GOT3 (cell line): Measurements from ENCODE around the gene CTNNBL1.

ENCODE experiments used
- DNase-seq: peaks from one replicate; lab custom pipeline; 2025; ENCODE audit warnings: mixed read lengths; lab: John Stamatoyannopoulos, UW

CTNNBL1 gene

DNA sequence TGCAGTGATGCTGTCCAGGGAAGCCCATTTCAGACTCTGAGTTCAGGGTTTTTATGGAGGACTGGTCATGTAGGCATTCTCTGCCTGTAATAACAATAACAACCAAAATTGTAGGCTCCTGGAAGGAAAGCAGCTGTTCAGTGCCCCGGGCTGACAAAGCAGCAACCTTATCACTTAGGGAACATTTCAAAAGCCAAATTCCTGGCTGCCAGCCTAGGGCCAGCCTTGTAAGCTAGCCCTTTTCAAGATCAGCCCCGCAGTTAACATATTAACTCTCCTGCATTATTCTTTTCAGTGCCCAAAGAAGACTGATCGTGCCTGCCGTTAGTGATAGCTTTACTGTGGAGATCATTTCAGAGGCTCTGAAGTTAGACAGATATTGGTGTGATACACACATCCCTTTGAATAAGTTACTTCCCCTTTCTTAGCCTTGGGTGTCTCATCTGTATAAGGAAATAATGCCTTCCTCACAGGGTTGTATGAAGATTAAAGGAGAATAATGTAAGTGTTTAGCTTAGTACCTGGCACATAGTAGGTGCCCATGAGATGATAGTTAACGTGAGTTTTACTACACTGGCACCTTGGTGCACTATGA, 44.1 kb downstream of the CTNNBL1 start:
- DNase-seq, result no peak

DNA sequence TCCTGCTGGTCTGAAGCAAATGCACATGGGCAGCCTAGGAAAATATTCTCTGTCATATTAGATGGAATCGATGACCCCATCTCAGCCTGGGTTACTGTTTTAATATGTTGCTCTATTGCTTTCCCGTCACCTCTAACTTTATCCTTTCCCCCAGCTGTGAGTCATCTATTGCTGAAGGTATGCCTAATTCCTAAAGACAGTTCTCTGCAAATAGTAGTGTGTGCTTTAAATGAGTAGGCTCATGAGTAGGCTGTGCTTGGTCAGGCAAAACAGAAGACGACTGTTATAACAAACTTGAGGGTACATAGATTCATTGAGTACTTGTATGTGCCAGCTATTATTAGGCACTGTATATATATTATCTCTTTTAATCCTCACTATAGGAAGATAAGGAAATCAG, 47.2 kb downstream of the CTNNBL1 start:
- DNase-seq, result no peak

DNA sequence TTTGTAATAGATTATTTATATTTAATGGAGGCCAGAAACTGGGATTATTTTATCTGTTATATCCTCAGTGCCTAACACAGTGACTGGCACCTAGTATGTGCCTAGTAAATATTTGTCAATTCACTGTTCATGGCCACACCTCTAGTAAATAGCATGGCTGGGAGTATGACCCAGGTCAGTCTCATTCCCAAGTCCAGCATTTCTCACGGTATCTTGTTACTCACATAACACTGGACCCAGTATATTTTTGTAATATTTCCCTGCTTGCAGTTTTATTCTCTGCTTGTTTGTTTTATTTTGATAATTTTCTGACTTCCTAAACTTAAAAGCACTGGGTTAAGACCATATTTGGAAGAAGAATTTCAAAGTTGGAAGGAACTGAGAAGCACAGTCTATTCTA, 47.7 kb downstream of the CTNNBL1 start:
- no peak for DNase-seq

DNA sequence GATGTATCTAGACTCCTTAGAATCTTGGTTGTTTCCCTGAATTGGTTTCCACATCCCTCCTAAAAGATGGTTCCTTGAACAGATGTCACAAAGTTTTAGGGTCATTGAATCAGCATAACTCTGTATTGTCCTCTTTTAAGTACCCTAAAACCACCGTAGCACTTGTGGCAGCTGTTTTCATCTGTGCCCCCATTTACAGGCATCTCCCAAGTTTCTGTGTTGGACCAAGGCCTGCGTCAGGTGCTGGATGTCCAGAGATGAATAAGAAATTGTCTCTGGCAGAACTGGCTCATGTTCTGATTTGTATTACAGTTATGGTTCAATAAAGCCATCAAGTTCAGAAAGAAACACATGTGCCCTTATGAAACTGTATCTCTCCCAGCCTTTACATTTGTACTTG, 48.3 kb downstream of the CTNNBL1 start:
- DNase-seq, result no peak

DNA sequence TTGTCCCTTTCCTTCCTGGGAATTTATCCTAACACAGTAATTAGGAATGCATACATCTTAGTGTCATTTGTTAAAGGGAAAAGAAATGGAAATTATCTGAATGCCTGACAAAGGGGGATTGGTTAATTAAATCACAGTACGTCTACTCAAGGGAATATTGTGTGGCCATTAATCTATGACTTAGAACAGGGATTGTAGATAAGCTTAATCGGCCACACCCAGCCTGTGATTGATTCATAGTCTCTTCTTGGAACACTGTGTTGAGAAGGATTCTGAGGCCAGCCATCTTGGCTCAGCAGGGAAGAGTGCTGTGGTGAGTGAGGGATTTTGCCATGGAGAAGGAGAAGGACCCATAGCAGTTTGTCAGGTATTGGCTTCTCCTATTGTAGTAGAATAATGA, 50.5 kb downstream of the CTNNBL1 start:
- no peak for DNase-seq

DNA sequence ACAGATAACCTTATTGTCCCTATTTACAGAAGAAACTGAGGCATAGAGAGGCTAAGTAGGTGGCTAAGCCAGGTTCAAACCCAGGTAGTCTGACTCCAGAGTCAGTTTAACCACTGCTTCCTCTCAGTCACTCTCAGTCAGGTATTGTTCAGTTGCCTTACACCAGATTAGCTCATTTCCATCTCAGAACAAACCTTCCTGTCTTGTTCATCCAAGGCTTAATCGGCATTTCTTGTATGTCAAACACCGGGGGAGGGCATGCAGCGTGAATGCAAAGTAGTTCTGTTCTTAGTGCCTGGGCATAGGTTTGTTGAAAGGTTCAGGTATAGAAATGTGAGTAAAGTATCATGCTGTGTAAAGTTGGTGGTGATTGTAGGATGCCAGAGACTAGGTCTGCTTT, 51.7 kb downstream of the CTNNBL1 start:
- no peak for DNase-seq

DNA sequence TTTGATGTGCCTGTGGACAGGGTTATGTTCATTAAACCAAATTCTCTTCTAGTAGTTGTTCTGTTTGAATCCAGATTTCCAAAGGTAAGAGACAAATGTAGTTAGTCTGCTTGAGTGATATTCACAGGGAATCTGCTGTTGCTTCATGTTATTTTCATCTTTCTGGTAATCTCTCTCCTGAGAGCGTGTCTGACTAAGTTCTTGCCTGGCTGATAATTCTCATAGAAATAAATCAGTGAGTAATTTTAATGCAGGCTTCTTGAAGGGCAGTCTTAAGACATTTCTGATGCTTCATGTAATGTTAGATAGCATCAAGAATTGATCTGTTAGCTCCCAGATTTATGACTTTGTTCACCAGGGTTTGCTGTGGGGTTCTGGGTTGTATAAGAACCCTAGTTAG, 54.2 kb downstream of the CTNNBL1 start:
- no peak for DNase-seq

DNA sequence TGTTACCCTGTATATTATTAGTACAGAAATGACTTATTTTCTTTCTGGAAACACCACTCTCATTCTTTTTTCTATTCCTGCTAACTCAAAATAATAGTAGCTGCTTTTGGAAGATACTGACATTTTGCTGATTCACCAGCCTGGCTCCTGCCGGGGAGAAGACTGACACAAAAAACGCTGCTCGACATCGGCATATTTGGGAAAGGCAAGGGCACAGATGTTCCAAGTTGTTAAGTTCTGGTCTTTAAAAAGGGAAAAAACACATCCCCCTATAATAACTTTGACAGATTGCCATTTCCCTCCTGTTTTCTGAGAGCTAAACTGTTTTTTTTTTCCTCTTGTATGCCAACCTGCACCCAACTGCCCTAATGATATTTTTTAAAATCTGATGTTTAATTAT, 55.4 kb downstream of the CTNNBL1 start:
- no peak for DNase-seq

DNA sequence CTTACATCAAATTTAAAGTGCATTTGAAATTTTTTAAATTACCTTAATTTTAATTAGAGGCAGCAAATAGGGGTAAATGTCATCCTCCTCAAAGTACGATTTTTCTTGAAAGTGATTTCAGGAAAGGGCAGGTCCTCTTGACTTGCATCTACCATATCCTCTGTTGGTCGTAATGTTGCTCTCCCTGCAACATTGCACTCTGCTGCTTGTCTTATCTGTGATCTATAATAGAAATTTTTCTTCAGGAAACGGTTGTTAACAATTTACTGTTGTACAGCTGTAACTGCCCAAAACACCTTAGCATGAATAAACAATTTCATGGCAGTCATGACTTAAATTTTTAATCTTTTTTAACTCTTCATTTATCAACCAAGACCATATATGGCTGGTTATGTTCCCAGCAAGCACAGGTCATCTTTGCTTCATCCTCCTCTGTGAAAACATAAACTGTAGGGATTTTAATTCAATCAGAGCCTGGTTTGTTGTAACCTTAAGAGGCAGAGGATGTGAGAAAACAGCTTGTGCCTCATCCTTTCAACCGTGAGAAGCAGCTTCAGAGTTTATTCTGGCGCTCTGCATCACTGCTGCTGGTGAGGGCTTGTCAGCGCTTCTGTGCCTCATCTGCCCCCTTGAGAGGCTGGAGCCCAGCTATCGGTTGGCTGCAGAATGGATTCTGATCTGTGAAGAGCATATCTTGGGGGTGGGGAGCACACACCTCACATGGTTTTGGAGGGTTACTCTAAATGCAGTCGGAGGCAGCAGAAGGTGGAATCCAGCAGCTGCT, 56.0 kb downstream of the CTNNBL1 start:
- DNase-seq, result no peak

DNA sequence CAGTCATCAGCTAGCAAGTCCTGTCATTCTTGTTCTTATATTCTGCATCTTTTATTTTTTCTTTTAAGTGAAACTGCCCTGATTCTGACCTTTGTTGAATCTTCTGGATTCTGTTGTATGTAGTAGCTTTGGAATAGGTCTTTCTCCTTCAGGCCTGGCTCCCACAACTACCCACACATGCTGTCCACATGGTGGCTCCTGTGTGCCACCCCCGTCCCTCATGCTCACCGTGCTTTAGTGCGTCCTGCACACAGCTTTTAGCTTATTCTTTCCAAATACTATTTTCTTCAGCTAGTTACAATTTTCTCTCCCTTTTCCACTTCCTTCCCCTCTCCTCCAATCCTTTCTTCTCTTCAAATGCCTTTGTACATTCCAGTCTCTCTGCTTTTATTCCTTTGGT, 61.8 kb downstream of the CTNNBL1 start:
- no peak for DNase-seq

DNA sequence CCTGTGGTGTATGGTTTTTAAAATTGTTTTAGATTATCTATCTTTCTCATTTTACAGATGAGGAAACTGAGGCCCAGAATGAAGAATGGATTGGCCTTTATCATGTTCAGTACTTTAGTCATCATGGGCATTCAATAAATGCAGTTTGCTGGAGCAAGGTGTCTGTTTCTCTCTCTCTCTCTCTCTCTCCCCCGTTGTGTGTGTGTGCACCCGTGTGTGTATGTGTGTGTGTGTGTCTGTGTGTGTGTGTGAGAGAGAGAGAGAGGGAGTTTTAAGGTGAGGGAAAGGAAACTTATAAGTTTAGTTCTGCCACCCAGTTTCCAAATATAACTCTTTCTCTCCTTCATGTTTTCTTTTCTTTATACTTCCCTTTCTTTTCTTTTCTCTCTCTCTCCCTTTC, 62.4 kb downstream of the CTNNBL1 start:
- DNase-seq, result no peak

DNA sequence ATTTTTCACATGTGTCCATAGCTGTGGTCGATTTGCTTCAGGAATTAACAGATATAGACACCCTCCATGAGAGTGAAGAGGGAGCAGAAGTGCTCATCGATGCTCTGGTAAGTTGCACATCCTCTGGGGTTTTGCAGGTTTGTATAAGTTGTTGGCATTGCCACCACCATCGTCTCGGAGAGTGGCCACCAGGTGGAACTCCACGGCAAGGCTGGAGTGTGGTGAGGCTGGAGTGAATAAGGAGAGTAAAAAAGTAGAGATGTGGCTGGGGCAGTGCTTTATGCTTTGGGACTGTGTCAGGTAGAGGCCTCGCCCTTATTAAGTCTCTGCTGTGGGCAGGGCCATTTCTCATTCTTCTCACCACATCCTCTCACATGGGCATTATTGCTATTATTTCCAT, 63.7 kb downstream of the CTNNBL1 start:
- no peak for DNase-seq

DNA sequence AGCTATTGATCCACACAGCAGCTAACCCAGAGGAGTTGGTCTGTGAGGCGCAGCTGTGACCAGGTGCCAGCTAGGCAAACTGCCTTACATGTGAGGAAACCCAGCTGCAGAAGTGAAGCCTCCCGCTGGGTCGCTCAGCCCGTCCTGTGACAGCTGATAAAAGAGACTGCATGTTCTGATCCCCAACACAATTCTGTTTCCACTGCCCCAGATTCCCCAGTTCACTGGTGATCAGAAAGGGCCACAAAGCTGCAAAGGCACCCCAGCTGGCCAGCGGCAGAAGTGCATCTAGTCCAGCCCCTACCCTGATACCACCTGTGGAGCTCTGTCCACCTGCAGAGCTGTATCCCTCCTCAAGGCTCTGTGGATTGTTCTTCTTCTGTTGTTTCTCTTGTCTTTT, 64.5 kb downstream of the CTNNBL1 start:
- DNase-seq, result no peak

DNA sequence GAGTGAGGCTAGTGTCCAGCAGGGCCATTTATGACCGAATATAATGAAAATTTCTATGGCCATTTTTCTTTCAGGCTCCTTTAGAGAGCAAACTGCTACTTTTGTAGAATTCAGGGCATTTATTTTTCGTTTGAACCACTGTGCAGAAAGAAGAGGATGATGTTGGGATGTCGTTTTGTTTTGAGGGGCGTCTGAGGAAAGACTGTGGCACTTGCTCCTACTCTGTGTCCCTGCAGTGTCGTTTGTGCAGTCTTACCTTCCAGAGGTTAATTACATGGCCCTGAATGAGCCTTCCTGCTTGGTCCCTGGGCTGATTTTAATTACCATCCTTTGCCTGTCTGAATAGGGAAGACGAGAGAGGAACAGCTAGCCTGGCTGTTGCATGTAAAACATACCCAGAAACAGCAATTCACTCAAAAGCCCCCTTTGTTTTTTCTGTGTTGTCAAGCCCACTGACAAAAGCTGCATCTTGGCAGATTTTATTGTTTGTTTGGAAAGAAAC, 65.3 kb downstream of the CTNNBL1 start:
- no peak for DNase-seq

DNA sequence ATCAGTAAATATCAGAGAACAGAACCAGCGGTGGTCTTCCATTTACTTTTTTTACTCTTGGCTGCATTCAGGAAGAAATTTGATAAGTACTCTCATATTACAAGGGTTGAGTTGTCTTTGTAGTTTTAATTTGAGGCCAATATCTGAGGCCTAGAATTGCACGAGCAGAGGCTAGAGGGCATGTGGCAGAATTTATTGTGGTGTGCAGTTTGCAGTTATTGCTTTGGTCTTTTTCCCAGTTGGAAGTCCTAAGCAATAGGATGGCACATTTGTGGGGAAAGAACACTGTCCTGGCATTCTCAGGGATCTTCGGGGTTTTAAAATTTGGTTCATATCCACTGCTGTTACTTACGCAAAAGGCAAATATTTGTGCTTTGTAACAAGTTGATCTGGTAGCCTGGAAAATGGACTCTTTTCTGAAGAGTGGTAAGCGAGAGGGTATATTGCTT, 66.0 kb downstream of the CTNNBL1 start:
- DNase-seq, result no peak

DNA sequence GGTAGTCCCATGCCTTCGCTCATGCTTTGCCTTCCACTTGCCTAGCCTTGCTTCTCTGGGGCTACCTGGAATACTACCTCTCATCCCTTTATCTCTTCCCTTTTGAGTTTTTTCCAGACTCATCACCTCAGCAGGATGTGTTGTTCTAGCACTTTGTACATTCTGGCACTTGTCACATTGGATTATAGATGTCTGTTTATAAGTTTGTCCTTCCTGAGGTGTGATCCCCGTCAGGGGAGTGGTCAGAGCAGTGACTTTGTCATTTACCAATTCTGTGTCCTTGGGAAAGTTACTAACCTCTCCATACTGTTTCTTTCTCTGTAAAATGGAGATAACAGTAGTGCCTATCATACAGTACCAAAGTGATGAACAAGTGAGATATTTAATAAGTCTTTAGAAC, 66.5 kb downstream of the CTNNBL1 start:
- DNase-seq, result no peak

DNA sequence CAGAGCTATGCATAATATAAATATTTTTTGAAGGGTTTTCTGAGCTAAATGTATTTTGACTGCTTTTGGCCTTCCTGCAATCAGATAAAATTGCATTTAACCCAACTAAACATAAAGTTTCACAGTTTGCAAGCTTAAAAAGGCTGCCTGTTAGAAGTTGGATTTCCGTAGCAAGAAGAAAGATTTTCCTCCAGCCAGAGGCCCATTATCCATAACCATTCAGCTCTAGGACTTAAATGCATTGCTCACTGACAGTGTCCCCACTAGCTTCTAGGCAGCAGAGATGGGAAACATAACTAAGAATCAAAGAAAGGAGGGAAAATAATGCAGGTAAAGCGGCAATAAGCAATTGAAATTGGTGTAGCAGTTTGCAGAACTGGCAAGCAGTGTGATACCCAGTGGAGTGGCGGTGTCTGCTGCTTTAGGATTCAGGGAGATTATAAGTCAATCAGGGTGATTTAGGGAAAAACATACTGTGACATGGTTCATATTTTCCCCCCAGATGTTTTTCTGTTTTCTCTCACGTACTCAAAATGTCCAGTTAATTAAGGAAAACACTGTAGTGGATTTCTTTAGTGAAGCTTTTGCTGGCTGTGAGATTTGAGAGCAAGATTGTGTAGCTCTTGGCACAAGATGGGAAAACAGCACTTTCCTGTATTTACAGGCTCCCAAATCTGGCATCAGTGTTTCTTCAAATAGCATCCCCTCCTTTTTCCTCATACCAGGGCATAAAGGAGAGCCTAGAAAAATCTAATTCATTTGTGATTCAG, 69.1 kb downstream of the CTNNBL1 start:
- DNase-seq, result no peak

DNA sequence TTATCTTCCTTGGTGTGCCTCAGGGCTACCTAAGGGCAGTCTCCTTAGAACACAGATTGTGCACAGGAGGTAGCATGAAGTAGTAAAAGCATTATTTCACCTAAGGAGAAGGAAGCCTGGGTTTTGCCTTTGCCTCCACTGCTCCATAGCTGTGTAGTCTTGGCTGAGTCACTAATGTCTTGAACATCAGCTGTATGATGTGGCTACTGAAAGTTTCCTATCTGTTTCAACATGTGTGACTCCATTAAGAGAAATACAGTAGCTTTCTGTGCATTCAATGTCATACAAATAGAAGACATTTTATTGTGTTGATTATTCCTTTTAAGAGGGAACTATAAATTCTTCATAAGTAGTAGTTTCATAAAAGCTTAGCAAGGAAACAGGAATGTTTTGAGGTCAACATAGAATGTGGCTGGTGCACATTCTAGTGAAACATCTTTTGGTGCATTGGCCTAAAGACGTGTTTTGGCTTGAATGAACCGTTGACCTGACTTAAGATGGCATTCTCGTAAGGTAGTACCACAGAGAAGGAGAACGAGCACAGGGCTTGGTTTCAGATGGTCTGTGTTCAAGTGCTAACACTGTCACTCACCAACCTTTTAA, 70.6 kb downstream of the CTNNBL1 start:
- no peak for DNase-seq

DNA sequence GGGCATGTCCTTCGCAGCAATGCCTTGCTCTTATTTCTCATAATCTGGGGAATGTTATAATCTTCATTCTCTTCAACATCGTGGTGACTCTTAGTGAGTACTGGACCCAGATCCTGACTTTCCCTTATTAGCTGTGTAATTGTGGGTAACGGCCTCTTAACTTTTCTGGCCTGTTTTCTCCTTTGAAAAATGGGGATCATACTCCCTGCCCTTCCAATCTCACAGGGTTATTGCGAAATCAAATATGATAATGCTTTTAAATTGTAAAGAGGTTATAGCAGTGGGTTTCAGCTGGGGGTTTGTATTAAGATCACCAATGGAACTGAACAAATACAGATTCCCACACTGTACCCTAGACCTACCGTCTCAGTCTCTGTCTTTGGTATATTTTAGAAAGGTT, 77.1 kb downstream of the CTNNBL1 start:
- DNase-seq, result no peak

DNA sequence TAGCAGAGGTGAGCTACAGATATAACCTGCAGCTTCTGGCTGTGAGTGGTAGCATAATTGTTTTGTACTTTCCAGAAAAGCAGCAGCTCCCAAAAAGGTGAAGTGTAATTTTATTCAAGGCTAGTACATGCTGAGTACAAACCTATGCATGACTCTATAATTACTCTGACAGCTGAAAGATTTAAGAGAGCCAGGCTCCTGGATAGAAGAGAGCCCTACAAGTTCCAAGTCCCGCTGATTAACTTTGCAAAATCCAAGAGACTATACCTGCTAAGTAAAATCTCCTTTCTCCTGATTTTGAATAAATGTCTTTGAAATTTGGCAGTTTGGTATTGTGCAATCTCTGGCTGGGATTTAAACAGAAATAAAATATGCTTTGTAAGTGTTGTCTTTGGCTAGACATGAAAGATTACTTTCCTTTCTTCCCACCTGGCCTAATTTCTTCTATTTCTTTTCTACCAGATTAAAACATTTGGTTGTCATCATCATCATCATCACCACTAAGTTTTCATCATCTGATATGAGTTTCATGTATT, 79.5 kb downstream of the CTNNBL1 start:
- DNase-seq, result no peak

DNA sequence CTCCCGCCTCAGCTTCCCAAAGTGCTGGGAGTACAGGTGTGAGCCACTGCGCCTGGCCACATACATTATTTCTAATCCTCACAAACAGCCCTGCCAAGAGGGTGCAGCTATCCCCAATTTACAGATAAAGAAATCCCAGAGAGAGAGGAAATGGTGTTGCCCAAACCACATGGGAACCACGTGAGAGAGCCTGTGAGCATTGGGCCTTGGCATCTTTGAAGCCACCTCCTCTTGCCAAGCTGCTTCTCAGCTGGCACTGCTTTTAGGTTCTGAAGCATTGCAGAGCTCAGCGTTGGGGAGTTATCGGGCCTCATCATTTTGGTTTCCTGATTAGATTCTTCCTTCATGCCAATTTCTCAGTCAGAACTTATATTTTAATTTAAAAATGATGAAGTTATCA, 80.3 kb downstream of the CTNNBL1 start:
- no peak for DNase-seq

DNA sequence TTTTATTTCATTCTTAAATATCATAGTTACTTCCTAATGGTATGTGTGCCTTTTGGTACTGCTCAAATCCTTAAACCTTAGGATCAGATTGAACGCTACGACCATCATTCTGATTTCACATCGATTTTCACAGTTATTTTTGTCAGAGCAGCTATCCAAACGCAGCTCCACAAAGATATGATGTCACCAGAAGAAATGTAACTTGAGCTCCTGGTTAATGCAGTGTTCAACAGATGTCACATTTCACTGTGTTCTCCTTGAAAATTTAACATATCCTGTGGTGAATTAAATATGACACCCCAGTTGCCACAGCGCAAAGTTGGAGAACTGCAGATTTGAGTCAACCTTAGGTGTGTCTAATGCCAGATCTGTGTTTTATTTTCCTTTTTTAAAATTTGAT, 81.4 kb downstream of the CTNNBL1 start:
- no peak for DNase-seq
